GM10266 (cell line): Measurements from ENCODE around the gene TMEM213.

Source experiments
- DNase-seq: peaks from one replicate; pipeline ENCODE4 v3.0.0; 2012; ENCODE audit errors: extremely low spot score
- CTCF ChIP-seq: IDR thresholded peaks from 2 replicates; pipeline ENCODE4 v1.5.1; 2012; ENCODE audit warnings: mild to moderate bottlenecking, low read depth; ENCODE audit not compliant: control insufficient read depth, insufficient read depth; ENCODE audit errors: missing control alignments

Gene TMEM213

GRCh38 chr7:138753150-138753518, 44.7 kb upstream of the TMEM213 start:
- DNase-seq = no peak
- TF ChIP-seq CTCF = no peak

GRCh38 chr7:138753610-138754009, 44.2 kb upstream of the TMEM213 start:
- no peak for TF ChIP-seq CTCF
- no peak for DNase-seq

- DNase-seq = no peak
- no peak for TF ChIP-seq CTCF
These were observed 42.5 kb upstream of the TMEM213 start for GRCh38 chr7:138755331-138755747.

- no peak for TF ChIP-seq CTCF
- no peak for DNase-seq
These were observed 41.8 kb upstream of the TMEM213 start for GRCh38 chr7:138755842-138756590.

GRCh38 chr7:138756591-138757242, 41.1 kb upstream of the TMEM213 start:
- no peak for TF ChIP-seq CTCF
- DNase-seq = no peak

GRCh38 chr7:138768241-138768640, 29.6 kb upstream of the TMEM213 start:
- no peak for TF ChIP-seq CTCF
- DNase-seq = no peak

- DNase-seq = no peak
- no peak for TF ChIP-seq CTCF
These were observed 26.9 kb upstream of the TMEM213 start for GRCh38 chr7:138770904-138771303.
